Effector CD4-positive, alpha-beta T cell (primary cell): ENCODE results near the gene TNIK.

Experiments used
- DNase-seq: peaks from one replicate; pipeline ENCODE4 v3.0.0-alpha.2; 2020

The TNIK gene

GRCh38 chr3:171218069-171218468, 242.1 kb downstream of the TNIK start:
- DNase-seq = no peak

DNA sequence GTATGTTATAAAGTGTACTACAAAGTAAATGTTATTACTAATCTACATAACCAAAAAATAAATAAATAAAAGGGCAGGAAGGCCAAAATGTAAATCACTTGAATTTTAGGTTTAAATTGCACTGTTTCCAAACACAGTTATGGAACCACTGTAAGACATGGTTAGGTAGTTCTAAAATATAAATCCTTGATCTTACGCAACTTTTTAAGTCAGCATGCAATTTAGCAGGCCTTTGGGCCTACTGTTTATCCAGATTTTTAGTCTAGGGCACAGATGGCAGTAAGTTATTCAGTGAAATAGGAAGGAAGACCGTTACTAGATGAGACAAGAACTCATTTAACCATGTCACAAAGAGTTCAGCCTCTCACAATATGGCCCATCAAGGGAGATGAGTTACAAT, 246.3 kb downstream of the TNIK start:
- no peak for DNase-seq

DNA sequence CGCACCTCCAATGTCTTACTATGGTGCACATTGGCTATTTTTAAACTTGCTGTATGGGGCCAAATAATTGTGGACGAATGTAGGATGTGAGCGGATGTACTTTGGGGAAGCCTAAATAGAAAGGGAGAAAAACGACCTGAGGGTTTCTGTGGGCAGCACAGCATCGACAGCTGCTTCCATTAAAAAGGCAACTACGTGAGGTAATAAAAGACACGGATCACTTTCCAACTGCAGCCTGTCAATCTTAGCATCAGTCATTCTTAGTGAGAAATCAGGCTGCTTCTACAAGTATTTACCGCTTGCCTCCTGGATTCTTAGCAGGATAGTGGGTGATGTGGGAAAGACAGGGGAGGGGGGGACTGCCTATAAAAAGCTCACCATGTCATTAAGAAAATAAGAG, 247.0 kb downstream of the TNIK start:
- DNase-seq = no peak

- DNase-seq = no peak
Measured at GRCh38 chr3:171212648-171213047, 247.6 kb downstream of the TNIK start.

DNA sequence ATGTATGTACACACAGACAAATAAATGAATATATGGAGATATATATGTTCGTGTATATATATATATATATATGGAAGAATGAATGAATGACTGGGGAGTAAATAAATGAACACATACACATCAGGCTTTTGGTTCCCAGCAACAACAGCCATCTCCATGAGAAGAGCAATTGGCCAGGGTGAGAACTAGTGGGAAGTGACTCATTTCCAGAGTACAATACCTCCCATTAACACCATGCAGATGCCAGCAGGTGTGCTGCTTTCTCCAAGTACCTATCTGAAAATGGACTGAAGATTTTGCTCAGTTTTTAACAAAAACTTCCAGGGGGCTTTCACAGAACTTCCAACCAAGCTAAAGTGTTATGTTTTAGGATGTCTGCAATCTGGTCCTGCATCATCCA, 253.9 kb downstream of the TNIK start:
- no peak for DNase-seq

DNA sequence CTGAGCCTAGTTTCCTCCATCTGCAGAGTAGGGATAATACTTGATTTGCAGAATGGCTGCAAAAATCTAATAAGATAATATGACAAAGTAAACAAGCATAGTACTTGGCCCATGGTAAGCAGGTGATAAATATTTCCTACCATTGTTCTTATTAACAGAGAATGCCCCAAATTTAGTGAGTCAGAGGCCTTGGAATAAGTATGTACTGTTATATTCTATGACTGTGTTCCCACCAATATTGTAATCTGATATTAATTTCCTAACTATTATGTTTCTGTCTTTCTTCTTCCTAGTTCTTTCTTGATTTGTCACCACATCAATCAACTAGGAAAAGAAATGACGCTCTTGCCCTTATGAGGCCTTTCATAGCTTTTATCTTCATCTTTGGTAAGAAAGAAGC, 255.3 kb downstream of the TNIK start:
- no peak for DNase-seq

GRCh38 chr3:171201825-171202224, 258.4 kb downstream of the TNIK start:
- no peak for DNase-seq

GRCh38 chr3:171200750-171201088, 259.5 kb downstream of the TNIK start:
- DNase-seq = no peak

- no peak for DNase-seq
Measured at GRCh38 chr3:171200052-171200749, 260.0 kb downstream of the TNIK start.

DNA sequence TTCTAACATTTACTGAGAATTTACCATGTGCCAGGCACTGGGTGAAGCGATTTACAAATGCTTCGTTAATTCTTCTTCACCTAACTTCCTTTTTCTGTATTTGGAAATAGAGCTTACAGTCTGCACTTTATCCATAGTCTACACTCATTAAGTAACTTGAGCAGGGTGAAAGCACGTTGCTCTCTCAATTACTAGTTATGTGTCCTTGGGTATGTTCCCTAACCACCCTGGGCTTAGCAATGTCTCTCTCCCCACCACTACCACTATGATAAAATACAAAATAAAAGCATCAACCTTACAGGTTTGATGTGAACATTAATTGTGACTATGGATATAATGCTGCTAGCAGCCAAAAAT, 260.8 kb downstream of the TNIK start:
- DNase-seq = no peak

- no peak for DNase-seq
Measured at GRCh38 chr3:171198781-171199472, 261.3 kb downstream of the TNIK start.

- no peak for DNase-seq
Measured at GRCh38 chr3:171195686-171196085, 264.5 kb downstream of the TNIK start.

GRCh38 chr3:171194965-171195364, 265.2 kb downstream of the TNIK start:
- DNase-seq = no peak

- no peak for DNase-seq
Measured at GRCh38 chr3:171193693-171194092, 266.5 kb downstream of the TNIK start.

DNA sequence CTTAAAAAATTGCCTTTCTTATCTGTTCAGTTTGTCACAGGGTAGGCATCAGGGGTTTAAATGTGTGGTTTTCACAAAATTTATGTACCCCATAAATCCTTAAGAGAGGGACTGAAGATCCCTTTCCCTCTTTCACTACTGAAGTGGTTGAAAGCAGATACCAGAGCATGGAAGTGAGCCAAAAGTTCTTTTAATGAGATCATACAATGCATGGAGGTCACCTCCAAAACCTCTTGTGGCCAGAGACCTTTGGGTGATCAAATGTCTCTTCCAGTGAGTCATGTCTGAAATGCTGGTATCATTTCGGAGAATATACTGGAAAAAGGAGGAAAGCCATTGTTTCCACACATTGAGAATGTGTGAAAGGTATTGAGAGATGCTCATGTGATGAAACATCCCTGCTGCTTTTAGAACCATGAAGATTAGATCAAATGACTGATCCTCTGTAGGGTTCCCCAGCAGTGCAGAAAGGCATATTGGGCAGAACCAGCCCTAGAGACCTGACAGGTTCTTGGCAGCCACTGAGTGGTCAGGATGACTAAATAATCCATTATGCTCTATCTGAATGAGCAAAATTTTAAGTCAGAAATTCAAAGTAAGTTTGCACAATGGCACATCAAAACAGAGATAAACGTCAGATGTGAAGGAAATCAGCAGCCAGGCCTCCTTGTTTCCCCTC, 267.9 kb downstream of the TNIK start:
- DNase-seq = no peak

GRCh38 chr3:171190668-171191067, 269.5 kb downstream of the TNIK start:
- no peak for DNase-seq

- DNase-seq = no peak
Measured at GRCh38 chr3:171189394-171190080, 270.7 kb downstream of the TNIK start.

DNA sequence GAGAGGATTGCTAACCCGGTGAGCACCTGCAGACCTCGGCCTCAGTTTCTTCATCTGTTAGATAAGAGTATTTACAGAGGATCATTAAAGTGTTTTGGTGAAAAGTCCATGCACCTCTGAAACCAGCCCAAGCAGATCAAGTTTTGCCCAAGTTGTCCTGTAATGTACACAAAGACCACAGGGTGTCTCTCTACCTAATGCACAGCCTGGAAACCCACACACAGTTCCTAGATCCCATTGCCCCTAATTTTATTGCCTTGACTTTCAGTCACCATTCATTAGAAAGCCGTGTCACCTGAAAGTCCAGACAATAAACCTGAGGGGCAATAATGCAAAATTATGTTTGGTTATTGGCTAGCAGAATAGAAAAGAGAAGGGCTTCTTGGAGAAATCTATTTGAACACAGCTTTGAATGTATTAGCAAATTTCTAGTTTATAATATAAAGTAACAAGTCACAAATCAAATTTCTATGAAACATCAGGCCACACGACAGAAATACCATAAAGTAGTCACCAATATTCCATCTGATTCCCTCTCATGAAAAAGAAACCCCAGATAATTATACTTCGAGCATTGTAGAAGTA, 272.4 kb downstream of the TNIK start:
- no peak for DNase-seq

DNA sequence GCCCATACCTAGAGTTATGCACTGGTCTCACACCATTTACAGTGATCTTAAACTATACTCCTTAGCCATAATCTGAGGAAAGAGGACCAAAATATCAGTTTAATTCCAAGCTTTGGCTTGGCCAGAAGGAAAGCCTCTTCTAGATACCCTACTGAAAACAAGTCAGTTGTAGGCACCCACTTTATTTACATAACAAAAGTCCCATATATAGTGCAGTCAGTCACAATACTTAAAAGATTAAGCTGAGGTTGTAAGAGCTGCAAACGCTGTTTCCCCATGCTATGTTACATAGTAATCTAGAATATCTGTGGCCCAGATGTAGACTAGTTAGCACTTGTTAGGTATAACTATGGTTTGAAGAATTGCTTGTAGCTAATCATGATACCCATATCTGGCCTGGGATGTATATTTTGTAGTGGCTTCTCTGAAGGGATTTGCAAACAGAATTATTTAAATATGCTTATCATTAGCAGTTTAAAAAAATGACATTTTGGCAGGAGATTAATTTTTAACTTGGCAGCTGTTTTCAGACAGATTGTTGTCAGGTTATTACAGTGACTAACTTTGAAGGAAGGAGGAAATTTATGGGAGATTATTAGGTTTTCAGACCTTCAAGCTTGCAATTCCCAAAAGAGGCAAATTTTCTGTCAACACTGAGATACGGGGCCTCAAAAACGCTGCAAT, 273.2 kb downstream of the TNIK start:
- DNase-seq = no peak

- no peak for DNase-seq
Measured at GRCh38 chr3:171186383-171186782, 273.8 kb downstream of the TNIK start.

GRCh38 chr3:171185959-171186358, 274.2 kb downstream of the TNIK start:
- no peak for DNase-seq

DNA sequence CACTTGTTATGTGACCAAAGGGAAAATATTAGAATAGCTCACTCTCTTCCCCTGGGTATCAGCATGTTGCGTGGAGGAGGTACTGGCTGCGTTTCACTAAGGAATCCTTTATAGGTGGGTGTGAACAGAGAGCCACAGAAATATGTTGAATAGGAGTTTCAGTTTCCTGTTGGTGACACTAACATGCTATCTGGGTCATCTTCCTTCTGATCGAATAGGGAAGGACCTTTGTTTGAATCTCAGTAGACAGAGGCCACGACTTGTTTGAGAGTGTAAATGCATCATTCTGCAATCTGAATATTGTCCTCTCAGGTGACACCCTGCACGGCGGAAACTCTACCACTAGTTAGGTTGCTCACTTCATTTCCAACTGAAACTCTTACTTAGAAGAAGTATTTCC, 275.8 kb downstream of the TNIK start:
- DNase-seq = no peak

- DNase-seq = no peak
Measured at GRCh38 chr3:171183042-171183441, 277.2 kb downstream of the TNIK start.
